ENCODE data around the gene ROS1. TPM values are rescaled to one million over a fixed set of nuclear protein-coding genes. Genes with fewer than 3 reads are reported as not detected.
"Not testable (repeated sequence)": the region's sequence is repeated elsewhere in the genome, so short reads cannot be mapped to it uniquely, and the experiment has no call there.

Gene ROS1
- total and polyA plus RNA-seq, 5 donors, result 0.02 to 0.14 (median 0.06) TPM

DNA sequence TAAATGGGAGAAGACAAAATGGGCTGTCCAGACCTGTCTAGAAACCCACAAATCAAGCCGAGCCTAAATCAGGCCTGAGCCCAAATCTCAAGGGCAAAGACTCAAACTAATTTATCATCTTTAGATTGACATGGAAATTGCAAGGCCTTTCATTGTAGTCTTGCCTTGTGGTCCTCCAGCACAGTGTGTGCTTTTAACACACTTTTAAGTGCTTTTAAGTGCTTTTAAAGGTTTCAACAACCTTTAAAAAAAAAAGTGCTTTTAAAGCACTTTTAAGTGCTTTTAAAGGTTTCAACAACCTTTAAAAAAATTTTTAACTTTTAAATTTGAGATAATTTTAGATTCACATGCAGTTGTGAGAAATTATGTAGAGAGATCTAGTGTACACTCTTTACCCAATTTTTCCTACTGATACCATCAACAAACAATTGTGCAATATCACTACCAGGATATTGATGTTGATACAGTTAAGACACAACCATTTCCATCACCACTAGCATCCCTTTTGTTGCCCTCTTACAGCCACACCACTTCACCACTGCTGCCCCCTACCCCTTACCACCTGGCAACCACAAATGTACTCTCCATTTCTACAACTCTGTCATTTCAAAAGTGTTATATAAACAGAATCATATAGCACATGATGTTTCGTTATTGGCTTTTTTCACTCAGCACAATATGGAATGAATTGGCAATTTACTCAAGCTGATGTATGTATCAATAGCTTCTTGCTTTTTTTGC is 33.6 kb upstream of the ROS1 start:
- H3K4me3 ChIP-seq (ENCODE audit: low read length), result no peak overlapping the region
- no peak overlapping the region for H3K27ac ChIP-seq (ENCODE audit: low read length)
- H3K27me3 ChIP-seq (ENCODE audit: control insufficient read depth, insufficient read depth), result no peaks in the 10 kb centered on the region
- H3K4me1 ChIP-seq (ENCODE audit: control insufficient read depth, insufficient read depth, low read length), result no peaks in the 10 kb centered on the region
- H3K9me3 ChIP-seq (ENCODE audit: control insufficient read depth, low read length), result no peaks in the 10 kb centered on the region
- 84% methylated on average over 2 of the region's 2 CpGs for WGBS
- ATAC-seq (no peak), DNase-seq (no peak)
- intact Hi-C loops (cut with DNase I), result no loop called here

DNA sequence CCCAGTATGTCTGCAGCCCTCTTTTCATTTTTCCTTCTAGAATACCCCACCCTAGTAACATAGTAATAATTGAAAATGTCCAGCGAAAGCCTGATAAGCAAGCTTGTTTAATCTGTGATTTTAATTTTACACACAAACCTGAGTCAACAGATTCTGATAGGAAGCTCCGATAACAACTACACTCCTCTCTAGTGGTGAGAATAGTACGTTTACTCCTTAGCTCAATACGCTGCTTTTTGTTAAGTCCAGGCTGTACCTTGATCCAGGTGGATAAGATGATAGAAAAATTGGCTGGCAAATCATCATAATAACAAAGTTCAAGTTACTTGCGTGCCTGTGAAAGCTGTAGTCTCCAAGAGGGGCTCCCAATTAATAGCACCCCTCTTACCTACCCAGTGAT is 31.3 kb upstream of the ROS1 start:
- intact Hi-C loops (cut with DNase I), result no loop called here
- Histone ChIP-seq H3K27ac (ENCODE audit: low read length) (no peak overlapping the region), H3K4me1 (ENCODE audit: control insufficient read depth, insufficient read depth, low read length) (no peaks in the 10 kb centered on the region), H3K27me3 (ENCODE audit: control insufficient read depth, insufficient read depth) (no peaks in the 10 kb centered on the region), H3K9me3 (ENCODE audit: control insufficient read depth, low read length) (no peaks in the 10 kb centered on the region), H3K4me3 (ENCODE audit: low read length) (no peak overlapping the region)
- 89% methylated on average over 5 of the region's 5 CpGs for WGBS
- DNase-seq (no peak), ATAC-seq (no peak)

DNA sequence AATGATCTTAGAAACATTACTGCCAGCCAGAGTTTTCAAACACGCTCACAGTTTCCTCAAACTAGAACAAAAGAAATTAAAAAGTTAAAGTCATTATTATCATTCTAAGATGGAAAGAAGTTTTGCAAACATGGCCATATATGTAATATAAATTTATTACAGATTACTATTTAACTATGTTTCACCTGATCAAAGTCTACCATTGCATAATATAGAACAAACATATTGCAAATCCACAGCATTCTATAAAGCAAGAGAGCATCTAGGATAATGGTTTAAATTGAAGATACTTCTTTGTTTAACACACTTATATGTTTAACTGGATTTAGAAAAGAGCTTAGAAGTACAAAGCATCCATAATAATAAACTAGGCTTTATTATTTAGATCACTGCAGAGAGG is 30.5 kb upstream of the ROS1 start:
- no peak overlapping the region for H3K4me3 ChIP-seq (ENCODE audit: low read length)
- no peak overlapping the region for H3K27ac ChIP-seq (ENCODE audit: low read length)
- no peaks in the 10 kb centered on the region for H3K9me3 ChIP-seq (ENCODE audit: control insufficient read depth, low read length)
- H3K4me1 ChIP-seq (ENCODE audit: control insufficient read depth, insufficient read depth, low read length), result no peaks in the 10 kb centered on the region
- no peak for DNase-seq
- WGBS, result 85% methylated on average over 1 of the region's 1 CpG
- H3K27me3 ChIP-seq (ENCODE audit: control insufficient read depth, insufficient read depth), result no peaks in the 10 kb centered on the region
- no peak for ATAC-seq
- intact Hi-C loops (cut with DNase I), result no loop called here

DNA sequence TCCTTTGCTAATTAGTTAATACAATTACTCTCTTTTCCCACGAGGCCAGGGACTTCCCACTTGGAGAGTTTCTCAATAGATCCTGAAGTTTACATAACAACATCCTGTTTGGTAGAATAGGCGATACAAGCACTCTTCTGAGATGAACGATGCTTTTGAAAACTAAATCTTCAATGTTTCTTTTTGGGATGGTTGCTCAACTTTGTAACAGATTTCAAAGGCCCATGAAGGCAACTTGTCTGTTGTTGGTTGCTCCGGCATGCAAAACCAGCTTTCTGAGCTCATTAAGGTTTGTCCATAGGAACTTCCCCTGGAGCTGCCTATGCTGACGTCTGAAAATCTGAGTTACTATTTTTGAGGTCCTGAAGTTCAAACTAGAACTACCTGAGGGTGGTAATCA is 25.9 kb upstream of the ROS1 start:
- Histone ChIP-seq H3K27ac (ENCODE audit: low read length) (no peak overlapping the region), H3K27me3 (ENCODE audit: control insufficient read depth, insufficient read depth) (no peaks in the 10 kb centered on the region), H3K4me3 (ENCODE audit: low read length) (no peak overlapping the region), H3K9me3 (ENCODE audit: control insufficient read depth, low read length) (no peaks in the 10 kb centered on the region), H3K4me1 (ENCODE audit: control insufficient read depth, insufficient read depth, low read length) (no peaks in the 10 kb centered on the region)
- WGBS, result 49% methylated on average over 5 of the region's 5 CpGs
- DNase-seq (no peak), ATAC-seq (no peak)
- intact Hi-C loops (cut with DNase I), result loop anchor here in 3 of 4 donors (2.0 to 5.0 kb wide), 2 partner anchors 101 to 103 kb away; no protein-coding TSS in a partner anchor

DNA sequence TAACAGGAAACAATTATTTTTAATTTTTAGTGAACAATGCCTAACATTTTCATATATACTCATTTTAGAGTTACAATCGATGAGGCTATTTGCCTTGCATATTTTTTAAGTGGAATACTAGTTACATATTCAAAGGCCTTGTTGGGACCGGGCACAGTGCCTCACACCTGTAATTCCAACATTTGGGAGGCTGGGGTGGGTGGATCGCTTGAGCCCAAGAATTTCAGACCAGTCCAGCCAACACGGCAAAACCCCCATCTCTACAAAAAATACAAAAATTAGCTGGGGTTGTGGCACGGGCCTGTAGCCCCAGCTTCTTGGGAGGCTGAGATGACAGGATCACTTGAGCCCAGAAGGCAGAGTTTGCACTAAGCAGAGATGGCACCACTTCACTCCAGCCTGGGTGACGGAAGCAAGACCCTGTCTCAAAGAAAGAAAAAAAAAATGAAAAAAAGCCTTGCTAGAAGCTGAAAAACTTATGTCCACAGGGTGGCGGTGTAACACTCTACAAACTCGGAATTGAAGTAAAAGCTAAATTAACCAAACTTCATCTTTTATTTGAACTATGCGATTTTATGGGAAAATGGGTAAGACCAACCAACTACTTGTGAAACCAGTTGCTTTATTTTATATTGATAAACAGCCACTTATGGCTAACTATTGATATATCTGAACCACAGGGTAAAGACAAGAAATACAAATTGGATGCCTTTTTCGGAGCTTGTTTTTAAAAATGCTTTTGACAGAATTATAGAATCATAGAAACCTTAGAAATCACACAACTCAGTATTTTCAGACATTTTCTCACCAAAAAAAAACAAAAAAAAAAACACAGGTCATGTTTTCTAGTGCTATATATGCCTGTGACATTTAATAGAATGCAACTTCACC is 24.1 kb upstream of the ROS1 start:
- DNase-seq, result peak; percentile 25 to 47 (median 33)
- H3K27ac ChIP-seq (ENCODE audit: low read length), result no peak overlapping the region
- H3K27me3 ChIP-seq (ENCODE audit: control insufficient read depth, insufficient read depth), result no peaks in the 10 kb centered on the region
- no peaks in the 10 kb centered on the region for H3K4me1 ChIP-seq (ENCODE audit: control insufficient read depth, insufficient read depth, low read length)
- intact Hi-C loops (cut with DNase I), result loop anchor here (2.0 to 5.0 kb wide), 3 partner anchors 103 to 108 kb away; no protein-coding TSS in a partner anchor
- H3K9me3 ChIP-seq (ENCODE audit: control insufficient read depth, low read length), result no peaks in the 10 kb centered on the region
- WGBS, result 36% methylated on average over 10 of the region's 10 CpGs
- ATAC-seq, result peak in 1 of 2 donors; percentile 37
- no peak overlapping the region for H3K4me3 ChIP-seq (ENCODE audit: low read length)

DNA sequence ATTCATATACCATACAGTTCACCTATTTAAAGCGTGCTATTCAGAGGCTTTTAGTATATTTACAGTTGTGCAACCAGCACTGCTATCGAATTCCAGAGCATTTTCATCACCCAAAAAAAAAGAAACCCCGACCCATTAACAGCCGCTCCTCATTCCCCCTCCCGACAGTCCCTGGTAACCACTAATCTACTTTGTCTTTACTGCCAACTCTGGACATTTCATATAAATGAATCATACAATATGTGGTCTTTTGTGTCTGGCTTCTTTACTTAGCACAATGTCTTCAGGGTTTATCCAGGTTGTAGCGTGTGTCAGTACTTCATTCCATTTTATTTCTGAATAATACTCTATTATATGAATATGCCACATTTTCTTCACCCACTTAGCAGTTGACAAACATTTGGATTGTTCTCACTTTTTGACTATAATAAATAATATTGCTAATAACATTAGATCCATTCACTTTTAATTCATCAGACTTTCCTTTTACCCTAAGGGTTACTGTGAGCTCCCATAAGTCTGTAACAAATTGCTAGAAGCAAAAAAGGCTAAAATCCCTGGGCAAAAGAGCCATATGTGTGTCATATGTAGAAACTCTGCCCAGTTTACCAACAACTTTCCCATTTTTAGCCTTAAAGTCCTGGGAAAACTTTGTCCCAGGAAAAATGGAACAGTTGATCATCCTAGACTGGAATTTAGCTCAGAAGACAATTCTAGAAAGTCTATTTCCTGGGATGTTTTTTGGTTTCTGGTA is 23.2 kb upstream of the ROS1 start:
- DNase-seq (no peak), ATAC-seq (peak in 1 of 2 donors; percentile 45)
- WGBS, result 46% methylated on average over 6 of the region's 6 CpGs
- Histone ChIP-seq H3K4me3 (ENCODE audit: low read length) (no peak overlapping the region), H3K9me3 (ENCODE audit: control insufficient read depth, low read length) (no peaks in the 10 kb centered on the region), H3K4me1 (ENCODE audit: control insufficient read depth, insufficient read depth, low read length) (no peaks in the 10 kb centered on the region), H3K27me3 (ENCODE audit: control insufficient read depth, insufficient read depth) (no peaks in the 10 kb centered on the region), H3K27ac (ENCODE audit: low read length) (no peak overlapping the region)
- intact Hi-C loops (cut with DNase I), result loop anchor here in 1 of 4 donors (5.0 kb wide), 1 partner anchor 108 kb away; no protein-coding TSS in a partner anchor

DNA sequence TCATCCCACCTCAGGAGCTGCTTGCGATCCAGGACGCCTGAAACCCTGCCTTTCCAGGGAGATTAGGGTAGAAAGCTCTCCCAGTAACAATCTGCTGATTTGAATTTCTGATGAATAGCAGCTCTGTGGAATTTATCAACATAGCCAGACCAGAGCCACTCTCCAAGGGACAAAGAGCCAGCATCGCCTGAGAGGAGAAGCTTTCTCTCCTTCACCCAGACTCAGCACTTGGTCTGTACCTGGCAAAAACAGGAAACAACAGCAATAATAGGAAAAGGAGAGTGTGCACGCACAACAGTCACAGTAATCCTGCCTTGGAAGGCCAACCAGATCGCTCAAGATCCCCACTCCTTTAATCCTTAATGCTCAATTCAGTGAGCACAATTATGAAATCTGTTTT is 22.3 kb upstream of the ROS1 start:
- Histone ChIP-seq H3K4me1 (ENCODE audit: control insufficient read depth, insufficient read depth, low read length) (no peaks in the 10 kb centered on the region), H3K9me3 (ENCODE audit: control insufficient read depth, low read length) (no peaks in the 10 kb centered on the region), H3K27ac (ENCODE audit: low read length) (no peak overlapping the region), H3K4me3 (ENCODE audit: low read length) (no peak overlapping the region), H3K27me3 (ENCODE audit: control insufficient read depth, insufficient read depth) (no peaks in the 10 kb centered on the region)
- 32% methylated on average over 5 of the region's 5 CpGs for WGBS
- ATAC-seq, result no peak
- DNase-seq, result no peak
- intact Hi-C loops (cut with DNase I), result loop anchor here in 1 of 4 donors (5.0 kb wide), 1 partner anchor 109 kb away; no protein-coding TSS in a partner anchor

DNA sequence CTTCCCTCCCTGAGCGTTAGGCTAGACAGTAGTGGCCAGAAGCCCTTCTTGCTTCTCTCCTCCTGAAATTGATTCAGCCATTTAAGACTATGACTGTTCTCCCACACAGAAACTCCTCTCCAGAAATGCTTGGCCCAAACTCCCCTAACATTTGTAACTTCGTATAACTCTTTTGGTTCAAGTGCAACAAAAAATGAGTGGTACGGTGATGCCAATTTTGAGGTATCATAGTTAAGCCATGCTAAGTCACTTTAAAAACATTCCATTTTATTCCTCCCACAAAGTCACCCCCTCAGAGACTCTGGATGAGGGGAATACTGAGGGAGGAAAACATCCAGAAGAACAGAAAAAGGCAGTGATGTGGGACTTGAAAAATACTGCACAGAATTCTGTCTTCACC is 21.1 kb upstream of the ROS1 start:
- no peak for DNase-seq
- Histone ChIP-seq H3K4me1 (ENCODE audit: control insufficient read depth, insufficient read depth, low read length) (no peaks in the 10 kb centered on the region), H3K4me3 (ENCODE audit: low read length) (no peak overlapping the region), H3K27ac (ENCODE audit: low read length) (no peak overlapping the region), H3K27me3 (ENCODE audit: control insufficient read depth, insufficient read depth) (no peaks in the 10 kb centered on the region), H3K9me3 (ENCODE audit: control insufficient read depth, low read length) (no peaks in the 10 kb centered on the region)
- WGBS, result 62% methylated on average over 3 of the region's 3 CpGs
- no peak for ATAC-seq
- intact Hi-C loops (cut with DNase I), result loop anchor here in 1 of 4 donors (5.0 kb wide), 1 partner anchor 110 kb away; no protein-coding TSS in a partner anchor

DNA sequence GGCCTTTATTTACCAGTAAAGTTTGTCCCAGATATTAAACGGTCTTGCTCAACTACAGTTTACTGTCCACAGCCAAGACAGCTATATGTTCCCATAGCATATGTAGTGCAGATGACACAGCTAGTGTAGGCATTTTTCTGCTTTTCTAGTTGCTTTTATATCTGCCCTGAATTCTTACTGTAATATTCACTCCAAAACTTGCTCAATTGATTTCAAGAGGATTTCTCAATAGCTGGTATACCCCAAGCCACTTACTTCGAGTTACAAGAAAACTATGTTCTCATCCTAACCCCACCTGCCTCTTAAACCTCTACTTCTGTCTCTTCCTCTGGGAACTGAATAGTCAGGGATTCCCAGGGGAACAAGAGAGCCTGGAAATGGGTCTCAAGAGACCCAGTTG is 18.9 kb upstream of the ROS1 start:
- ATAC-seq (no peak), DNase-seq (no peak)
- 67% methylated on average over 2 of the region's 2 CpGs for WGBS
- Histone ChIP-seq H3K9me3 (ENCODE audit: control insufficient read depth, low read length) (no peaks in the 10 kb centered on the region), H3K4me3 (ENCODE audit: low read length) (no peak overlapping the region), H3K4me1 (ENCODE audit: control insufficient read depth, insufficient read depth, low read length) (no peaks in the 10 kb centered on the region), H3K27me3 (ENCODE audit: control insufficient read depth, insufficient read depth) (no peaks in the 10 kb centered on the region), H3K27ac (ENCODE audit: low read length) (no peak overlapping the region)
- intact Hi-C loops (cut with DNase I), result no loop called here

DNA sequence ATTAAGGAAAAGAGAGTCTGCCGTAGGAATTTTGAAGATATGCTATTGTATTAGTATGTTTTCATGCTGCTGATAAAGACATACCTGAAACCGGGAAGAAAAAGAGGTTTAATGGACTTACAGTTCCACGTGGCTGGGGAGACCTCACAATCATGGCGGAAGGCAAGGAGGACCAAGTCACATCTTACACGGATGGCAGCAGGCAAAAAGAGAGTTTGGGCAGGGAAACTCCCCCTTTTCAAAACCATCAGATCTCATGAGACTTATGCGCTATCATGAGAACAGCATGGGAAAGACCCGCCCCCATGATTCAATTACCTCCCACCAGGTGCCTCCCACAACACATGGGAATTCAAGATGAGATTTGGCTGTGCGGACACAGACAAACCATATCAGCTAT is 16.6 kb upstream of the ROS1 start:
- H3K9me3 ChIP-seq (ENCODE audit: control insufficient read depth, low read length); H3K27me3 ChIP-seq (ENCODE audit: control insufficient read depth, insufficient read depth); ATAC-seq; intact Hi-C loops (cut with DNase I); DNase-seq; H3K27ac ChIP-seq (ENCODE audit: low read length); H3K4me1 ChIP-seq (ENCODE audit: control insufficient read depth, insufficient read depth, low read length); H3K4me3 ChIP-seq (ENCODE audit: low read length): not testable (repeated sequence)
- WGBS, result 84% methylated on average over 8 of the region's 8 CpGs
